WTC11 (cell line): ENCODE measurements around the gene COL9A1. TPM values are rescaled to one million over a fixed set of nuclear protein-coding genes. Genes with fewer than 3 reads are reported as not detected.

Experiments
- ATAC-seq: fragments of 200-7000 bp; cut with Tn5 transposase; 2 replicates; pipeline ENCODE4 v1.10.0; 2021; ENCODE audit warnings: mild to moderate bottlenecking, moderate library complexity
- CTCF ChIA-PET: fragments of 300-600 bp; sonication (Branson Sonifier 250); formaldehyde crosslinking; loops from one replicate; lab custom pipeline; 2021; ENCODE audit warnings: antibody characterized with exemption; lab: Charles Lee
- POLR2A ChIA-PET: fragments of 350-600 bp; sonication (Branson Sonifier 250); formaldehyde crosslinking; loops from one replicate; lab custom pipeline; 2021; ENCODE audit warnings: antibody characterized with exemption; lab: Charles Lee
- DNase-seq: peaks from one replicate; pipeline ENCODE4 v3.0.0; 2021; ENCODE audit warnings: low spot score
- H3K27ac Mint-ChIP-seq: 2 replicates; pipeline ENCODE4 v1.8.0; 2021; ENCODE audit warnings: mixed read lengths
- H3K27me3 Mint-ChIP-seq: 2 replicates; pipeline ENCODE4 v1.8.0; 2021; ENCODE audit warnings: low read depth, mild to moderate bottlenecking, moderate library complexity, mixed read lengths
- H3K36me3 Mint-ChIP-seq: 2 replicates; pipeline ENCODE4 v1.8.0; 2021; ENCODE audit warnings: mixed read lengths
- H3K4me1 Mint-ChIP-seq: 2 replicates; pipeline ENCODE4 v1.8.0; 2022; ENCODE audit warnings: mixed read lengths
- H3K4me3 Mint-ChIP-seq: 2 replicates; pipeline ENCODE4 v1.8.0; 2021; ENCODE audit warnings: mild to moderate bottlenecking, moderate library complexity, mixed read lengths
- H3K9me3 Mint-ChIP-seq: 2 replicates; pipeline ENCODE4 v1.8.0; 2021; ENCODE audit warnings: mixed read lengths
- CBFB ChIP-seq: sonication (generic); formaldehyde crosslinking; IDR thresholded peaks from 2 replicates; pipeline ENCODE4 v1.8.1; 2022; ENCODE audit warnings: mild to moderate bottlenecking, low read depth, missing genetic modification reagents
- ESRRA ChIP-seq: sonication (generic); formaldehyde crosslinking; IDR thresholded peaks from 2 replicates; pipeline ENCODE4 v1.8.1; 2022; ENCODE audit warnings: mild to moderate bottlenecking, missing genetic modification reagents, borderline replicate concordance
- HMGA2 ChIP-seq: fragments of 250-450 bp; sonication (Bioruptor Pico); IDR thresholded peaks from 2 replicates; pipeline ENCODE4 v1.4.0; 2021; ENCODE audit warnings: mild to moderate bottlenecking, moderate library complexity
- JUN ChIP-seq: sonication (generic); formaldehyde crosslinking; IDR thresholded peaks from 2 replicates; pipeline ENCODE4 v1.8.0; 2023; ENCODE audit warnings: mild to moderate bottlenecking, missing genetic modification reagents
- MXD4 ChIP-seq: fragments of 250-450 bp; sonication (Bioruptor Pico); IDR thresholded peaks from 2 replicates; pipeline ENCODE4 v1.8.0; 2021; ENCODE audit warnings: mild to moderate bottlenecking, moderate library complexity, borderline replicate concordance
- NFYB ChIP-seq: sonication (generic); formaldehyde crosslinking; conservative IDR thresholded peaks from 2 replicates; pipeline ENCODE4 v1.8.0; 2022; ENCODE audit warnings: low read depth, missing genetic modification reagents
- NR2C2 ChIP-seq: sonication (generic); formaldehyde crosslinking; IDR thresholded peaks from 2 replicates; pipeline ENCODE4 v1.8.0; 2022; ENCODE audit warnings: mild to moderate bottlenecking, missing genetic modification reagents
- OVOL2 ChIP-seq: fragments of 250-450 bp; sonication (Bioruptor Pico); IDR thresholded peaks from 2 replicates; pipeline ENCODE4 v1.9.0; 2021; ENCODE audit warnings: mild to moderate bottlenecking, borderline replicate concordance
- TCF7 ChIP-seq: sonication (generic); formaldehyde crosslinking; IDR thresholded peaks from 2 replicates; pipeline ENCODE4 v1.8.0; 2022; ENCODE audit warnings: mild to moderate bottlenecking, low read depth, missing genetic modification reagents, moderate library complexity
- ZNF121 ChIP-seq: sonication (generic); formaldehyde crosslinking; IDR thresholded peaks from 2 replicates; pipeline ENCODE4 v1.8.0; 2023; ENCODE audit warnings: missing genetic modification reagents
- ZNF138 ChIP-seq: sonication (generic); formaldehyde crosslinking; conservative IDR thresholded peaks from 2 replicates; pipeline ENCODE4 v1.8.1; 2022; ENCODE audit warnings: mild to moderate bottlenecking, moderate library complexity, missing genetic modification reagents
- ZNF232 ChIP-seq: sonication (generic); formaldehyde crosslinking; IDR thresholded peaks from 2 replicates; pipeline ENCODE4 v1.8.0; 2022; ENCODE audit warnings: mild to moderate bottlenecking, missing genetic modification reagents
- ZNF396 ChIP-seq: fragments of 250-450 bp; sonication (Bioruptor Pico); IDR thresholded peaks from 2 replicates; pipeline ENCODE4 v1.8.0; 2021; ENCODE audit warnings: mild to moderate bottlenecking, moderate library complexity, borderline replicate concordance
- ZNF423 ChIP-seq: fragments of 250-450 bp; sonication (Bioruptor Pico); IDR thresholded peaks from 2 replicates; pipeline ENCODE4 v2.1.2; 2022; ENCODE audit warnings: mild to moderate bottlenecking, moderate library complexity
- total RNA-seq: library from RNA; stranded (reverse); gene quantifications from 3 replicates; pipeline ENCODE4 v1.2.3, GENCODE V29; 2021
- TF ChIP-seq, protein P1 (sequence below): sonication (generic); formaldehyde crosslinking; IDR thresholded peaks from 2 replicates; pipeline ENCODE4 v1.8.0; 2022; ENCODE audit warnings: mild to moderate bottlenecking, missing genetic modification reagents
- TF ChIP-seq, protein P2 (sequence below): sonication (generic); formaldehyde crosslinking; IDR thresholded peaks from 2 replicates; pipeline ENCODE4 v1.8.0; 2022; ENCODE audit warnings: mild to moderate bottlenecking, missing genetic modification reagents
- TF ChIP-seq, protein P3 (sequence below): sonication (generic); formaldehyde crosslinking; IDR thresholded peaks from 2 replicates; pipeline ENCODE4 v1.8.0; 2023; ENCODE audit warnings: mild to moderate bottlenecking, missing genetic modification reagents
- TF ChIP-seq, protein P4 (sequence below): sonication (generic); formaldehyde crosslinking; IDR thresholded peaks from 2 replicates; pipeline ENCODE4 v1.8.0; 2022; ENCODE audit warnings: mild to moderate bottlenecking, missing genetic modification reagents
- TF ChIP-seq, protein P5 (sequence below): fragments of 250-450 bp; sonication (Bioruptor Pico); IDR thresholded peaks from 2 replicates; pipeline ENCODE4 v1.9.0; 2021; ENCODE audit warnings: mild to moderate bottlenecking, borderline replicate concordance
- TF ChIP-seq, protein P6 (sequence below): sonication (generic); formaldehyde crosslinking; IDR thresholded peaks from 2 replicates; pipeline ENCODE4 v1.8.1; 2023; ENCODE audit warnings: mild to moderate bottlenecking, missing genetic modification reagents, moderate library complexity
- TF ChIP-seq, protein P7 (sequence below): sonication (generic); formaldehyde crosslinking; IDR thresholded peaks from 2 replicates; pipeline ENCODE4 v1.8.1; 2023; ENCODE audit warnings: mild to moderate bottlenecking, missing genetic modification reagents
- TF ChIP-seq, protein P8 (sequence below): sonication (generic); formaldehyde crosslinking; IDR thresholded peaks from 2 replicates; pipeline ENCODE4 v1.8.1; 2022; ENCODE audit warnings: missing genetic modification reagents, borderline replicate concordance

The COL9A1 gene
- total RNA-seq, 1 experiment from 2014 or later: 9.0 TPM

DNA sequence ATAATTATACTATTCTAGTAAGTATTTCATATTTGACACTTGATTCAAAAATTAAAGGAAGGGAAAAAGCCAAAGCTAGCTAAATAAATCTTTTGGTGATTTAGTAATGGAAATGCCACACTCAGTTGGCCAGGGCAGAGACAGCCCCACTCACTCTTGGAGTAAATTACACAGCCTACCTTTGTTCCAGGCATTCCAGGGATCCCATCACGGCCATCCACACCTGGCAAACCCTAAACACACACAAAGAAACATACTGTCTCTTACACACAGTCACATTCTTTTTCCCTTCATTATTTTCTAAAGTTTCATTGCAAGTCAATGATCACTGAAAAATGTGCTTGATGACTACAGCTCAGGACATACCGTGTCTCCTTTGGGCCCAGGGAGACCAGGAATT, 48.1 kb downstream of the COL9A1 start:
- no peaks in the 10 kb centered on the region for H3K36me3 Mint-ChIP-seq
- peak overlapping the region; percentile 19; the same call in 1 of the 2 replicates for H3K27ac Mint-ChIP-seq
- H3K4me3 Mint-ChIP-seq: no peak overlapping the region
- H3K27me3 Mint-ChIP-seq: no peaks in the 10 kb centered on the region
- H3K4me1 Mint-ChIP-seq: no peaks in the 10 kb centered on the region; the same call in 1 of the 2 replicates
- ChIA-PET POLR2A (no interaction called here), CTCF (no interaction called here)
- no peaks in the 10 kb centered on the region for H3K9me3 Mint-ChIP-seq
- DNase-seq (no peak), ATAC-seq (no peak)
- no peak for TF ChIP-seq ZNF423
- TF ChIP-seq HMGA2: no peak
- TF ChIP-seq ZNF396 (CRISPR knock-in tag): no peak
- no peak for TF ChIP-seq ZNF121
- TF ChIP-seq, protein P1, sequence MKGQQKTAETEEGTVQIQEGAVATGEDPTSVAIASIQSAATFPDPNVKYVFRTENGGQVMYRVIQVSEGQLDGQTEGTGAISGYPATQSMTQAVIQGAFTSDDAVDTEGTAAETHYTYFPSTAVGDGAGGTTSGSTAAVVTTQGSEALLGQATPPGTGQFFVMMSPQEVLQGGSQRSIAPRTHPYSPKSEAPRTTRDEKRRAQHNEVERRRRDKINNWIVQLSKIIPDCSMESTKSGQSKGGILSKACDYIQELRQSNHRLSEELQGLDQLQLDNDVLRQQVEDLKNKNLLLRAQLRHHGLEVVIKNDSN (CRISPR knock-in tag): no peak
- TF ChIP-seq, protein P2, sequence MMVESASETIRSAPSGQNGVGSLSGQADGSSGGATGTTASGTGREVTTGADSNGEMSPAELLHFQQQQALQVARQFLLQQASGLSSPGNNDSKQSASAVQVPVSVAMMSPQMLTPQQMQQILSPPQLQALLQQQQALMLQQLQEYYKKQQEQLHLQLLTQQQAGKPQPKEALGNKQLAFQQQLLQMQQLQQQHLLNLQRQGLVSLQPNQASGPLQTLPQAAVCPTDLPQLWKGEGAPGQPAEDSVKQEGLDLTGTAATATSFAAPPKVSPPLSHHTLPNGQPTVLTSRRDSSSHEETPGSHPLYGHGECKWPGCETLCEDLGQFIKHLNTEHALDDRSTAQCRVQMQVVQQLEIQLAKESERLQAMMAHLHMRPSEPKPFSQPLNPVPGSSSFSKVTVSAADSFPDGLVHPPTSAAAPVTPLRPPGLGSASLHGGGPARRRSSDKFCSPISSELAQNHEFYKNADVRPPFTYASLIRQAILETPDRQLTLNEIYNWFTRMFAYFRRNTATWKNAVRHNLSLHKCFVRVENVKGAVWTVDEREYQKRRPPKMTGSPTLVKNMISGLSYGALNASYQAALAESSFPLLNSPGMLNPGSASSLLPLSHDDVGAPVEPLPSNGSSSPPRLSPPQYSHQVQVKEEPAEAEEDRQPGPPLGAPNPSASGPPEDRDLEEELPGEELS (CRISPR knock-in tag): no peak
- TF ChIP-seq, protein P3, sequence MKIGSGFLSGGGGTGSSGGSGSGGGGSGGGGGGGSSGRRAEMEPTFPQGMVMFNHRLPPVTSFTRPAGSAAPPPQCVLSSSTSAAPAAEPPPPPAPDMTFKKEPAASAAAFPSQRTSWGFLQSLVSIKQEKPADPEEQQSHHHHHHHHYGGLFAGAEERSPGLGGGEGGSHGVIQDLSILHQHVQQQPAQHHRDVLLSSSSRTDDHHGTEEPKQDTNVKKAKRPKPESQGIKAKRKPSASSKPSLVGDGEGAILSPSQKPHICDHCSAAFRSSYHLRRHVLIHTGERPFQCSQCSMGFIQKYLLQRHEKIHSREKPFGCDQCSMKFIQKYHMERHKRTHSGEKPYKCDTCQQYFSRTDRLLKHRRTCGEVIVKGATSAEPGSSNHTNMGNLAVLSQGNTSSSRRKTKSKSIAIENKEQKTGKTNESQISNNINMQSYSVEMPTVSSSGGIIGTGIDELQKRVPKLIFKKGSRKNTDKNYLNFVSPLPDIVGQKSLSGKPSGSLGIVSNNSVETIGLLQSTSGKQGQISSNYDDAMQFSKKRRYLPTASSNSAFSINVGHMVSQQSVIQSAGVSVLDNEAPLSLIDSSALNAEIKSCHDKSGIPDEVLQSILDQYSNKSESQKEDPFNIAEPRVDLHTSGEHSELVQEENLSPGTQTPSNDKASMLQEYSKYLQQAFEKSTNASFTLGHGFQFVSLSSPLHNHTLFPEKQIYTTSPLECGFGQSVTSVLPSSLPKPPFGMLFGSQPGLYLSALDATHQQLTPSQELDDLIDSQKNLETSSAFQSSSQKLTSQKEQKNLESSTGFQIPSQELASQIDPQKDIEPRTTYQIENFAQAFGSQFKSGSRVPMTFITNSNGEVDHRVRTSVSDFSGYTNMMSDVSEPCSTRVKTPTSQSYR (CRISPR knock-in tag): no peak
- TF ChIP-seq JUN: no peak
- no peak for TF ChIP-seq ZNF232

DNA sequence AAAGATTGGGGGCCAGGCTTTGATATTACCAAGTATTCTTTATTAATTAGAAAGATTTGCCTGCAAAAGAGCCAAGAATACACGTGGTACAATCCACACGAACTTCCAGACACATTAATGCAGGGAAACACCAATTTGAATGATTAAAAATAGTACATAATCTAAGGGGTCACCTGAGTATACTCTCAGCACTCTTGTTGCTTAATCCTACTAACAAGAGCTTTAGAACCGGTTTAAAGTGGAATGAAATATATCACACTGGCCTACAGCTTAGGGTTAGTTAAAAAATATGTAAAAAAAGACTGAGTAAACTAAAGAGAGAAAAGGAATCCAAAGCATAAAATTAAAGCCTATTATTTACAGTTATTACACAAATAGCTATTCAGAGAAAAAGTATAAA, 49.0 kb downstream of the COL9A1 start:
- Mint-ChIP-seq H3K9me3 (no peaks in the 10 kb centered on the region), H3K4me3 (no peak overlapping the region), H3K27ac (no peak overlapping the region), H3K4me1 (no peaks in the 10 kb centered on the region; the same call in 1 of the 2 replicates), H3K27me3 (no peaks in the 10 kb centered on the region), H3K36me3 (no peaks in the 10 kb centered on the region)
- POLR2A ChIA-PET: no interaction called here
- no peak for DNase-seq
- no peak for ATAC-seq
- CTCF ChIA-PET: interaction anchor here (0.7 kb wide), 1 partner anchor 30 kb away, joined by 3 read pairs; no protein-coding TSS in a partner anchor
- TF ChIP-seq, protein P4, sequence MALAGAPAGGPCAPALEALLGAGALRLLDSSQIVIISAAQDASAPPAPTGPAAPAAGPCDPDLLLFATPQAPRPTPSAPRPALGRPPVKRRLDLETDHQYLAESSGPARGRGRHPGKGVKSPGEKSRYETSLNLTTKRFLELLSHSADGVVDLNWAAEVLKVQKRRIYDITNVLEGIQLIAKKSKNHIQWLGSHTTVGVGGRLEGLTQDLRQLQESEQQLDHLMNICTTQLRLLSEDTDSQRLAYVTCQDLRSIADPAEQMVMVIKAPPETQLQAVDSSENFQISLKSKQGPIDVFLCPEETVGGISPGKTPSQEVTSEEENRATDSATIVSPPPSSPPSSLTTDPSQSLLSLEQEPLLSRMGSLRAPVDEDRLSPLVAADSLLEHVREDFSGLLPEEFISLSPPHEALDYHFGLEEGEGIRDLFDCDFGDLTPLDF (CRISPR knock-in tag): no peak
- TF ChIP-seq OVOL2 (CRISPR knock-in tag) (no peak), NR2C2 (no peak), ZNF138 (CRISPR knock-in tag) (no peak), NFYB (no peak), ZNF232 (no peak), CBFB (CRISPR knock-in tag) (no peak), ESRRA (no peak), MXD4 (CRISPR knock-in tag) (no peak), TCF7 (CRISPR knock-in tag) (no peak)
- TF ChIP-seq, protein P5, sequence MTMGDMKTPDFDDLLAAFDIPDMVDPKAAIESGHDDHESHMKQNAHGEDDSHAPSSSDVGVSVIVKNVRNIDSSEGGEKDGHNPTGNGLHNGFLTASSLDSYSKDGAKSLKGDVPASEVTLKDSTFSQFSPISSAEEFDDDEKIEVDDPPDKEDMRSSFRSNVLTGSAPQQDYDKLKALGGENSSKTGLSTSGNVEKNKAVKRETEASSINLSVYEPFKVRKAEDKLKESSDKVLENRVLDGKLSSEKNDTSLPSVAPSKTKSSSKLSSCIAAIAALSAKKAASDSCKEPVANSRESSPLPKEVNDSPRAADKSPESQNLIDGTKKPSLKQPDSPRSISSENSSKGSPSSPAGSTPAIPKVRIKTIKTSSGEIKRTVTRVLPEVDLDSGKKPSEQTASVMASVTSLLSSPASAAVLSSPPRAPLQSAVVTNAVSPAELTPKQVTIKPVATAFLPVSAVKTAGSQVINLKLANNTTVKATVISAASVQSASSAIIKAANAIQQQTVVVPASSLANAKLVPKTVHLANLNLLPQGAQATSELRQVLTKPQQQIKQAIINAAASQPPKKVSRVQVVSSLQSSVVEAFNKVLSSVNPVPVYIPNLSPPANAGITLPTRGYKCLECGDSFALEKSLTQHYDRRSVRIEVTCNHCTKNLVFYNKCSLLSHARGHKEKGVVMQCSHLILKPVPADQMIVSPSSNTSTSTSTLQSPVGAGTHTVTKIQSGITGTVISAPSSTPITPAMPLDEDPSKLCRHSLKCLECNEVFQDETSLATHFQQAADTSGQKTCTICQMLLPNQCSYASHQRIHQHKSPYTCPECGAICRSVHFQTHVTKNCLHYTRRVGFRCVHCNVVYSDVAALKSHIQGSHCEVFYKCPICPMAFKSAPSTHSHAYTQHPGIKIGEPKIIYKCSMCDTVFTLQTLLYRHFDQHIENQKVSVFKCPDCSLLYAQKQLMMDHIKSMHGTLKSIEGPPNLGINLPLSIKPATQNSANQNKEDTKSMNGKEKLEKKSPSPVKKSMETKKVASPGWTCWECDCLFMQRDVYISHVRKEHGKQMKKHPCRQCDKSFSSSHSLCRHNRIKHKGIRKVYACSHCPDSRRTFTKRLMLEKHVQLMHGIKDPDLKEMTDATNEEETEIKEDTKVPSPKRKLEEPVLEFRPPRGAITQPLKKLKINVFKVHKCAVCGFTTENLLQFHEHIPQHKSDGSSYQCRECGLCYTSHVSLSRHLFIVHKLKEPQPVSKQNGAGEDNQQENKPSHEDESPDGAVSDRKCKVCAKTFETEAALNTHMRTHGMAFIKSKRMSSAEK (CRISPR knock-in tag): no peak
- TF ChIP-seq, protein P6, sequence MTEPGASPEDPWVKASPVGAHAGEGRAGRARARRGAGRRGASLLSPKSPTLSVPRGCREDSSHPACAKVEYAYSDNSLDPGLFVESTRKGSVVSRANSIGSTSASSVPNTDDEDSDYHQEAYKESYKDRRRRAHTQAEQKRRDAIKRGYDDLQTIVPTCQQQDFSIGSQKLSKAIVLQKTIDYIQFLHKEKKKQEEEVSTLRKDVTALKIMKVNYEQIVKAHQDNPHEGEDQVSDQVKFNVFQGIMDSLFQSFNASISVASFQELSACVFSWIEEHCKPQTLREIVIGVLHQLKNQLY (CRISPR knock-in tag): no peak
- TF ChIP-seq, protein P7, sequence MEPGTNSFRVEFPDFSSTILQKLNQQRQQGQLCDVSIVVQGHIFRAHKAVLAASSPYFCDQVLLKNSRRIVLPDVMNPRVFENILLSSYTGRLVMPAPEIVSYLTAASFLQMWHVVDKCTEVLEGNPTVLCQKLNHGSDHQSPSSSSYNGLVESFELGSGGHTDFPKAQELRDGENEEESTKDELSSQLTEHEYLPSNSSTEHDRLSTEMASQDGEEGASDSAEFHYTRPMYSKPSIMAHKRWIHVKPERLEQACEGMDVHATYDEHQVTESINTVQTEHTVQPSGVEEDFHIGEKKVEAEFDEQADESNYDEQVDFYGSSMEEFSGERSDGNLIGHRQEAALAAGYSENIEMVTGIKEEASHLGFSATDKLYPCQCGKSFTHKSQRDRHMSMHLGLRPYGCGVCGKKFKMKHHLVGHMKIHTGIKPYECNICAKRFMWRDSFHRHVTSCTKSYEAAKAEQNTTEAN (CRISPR knock-in tag): no peak
- TF ChIP-seq, protein P8, sequence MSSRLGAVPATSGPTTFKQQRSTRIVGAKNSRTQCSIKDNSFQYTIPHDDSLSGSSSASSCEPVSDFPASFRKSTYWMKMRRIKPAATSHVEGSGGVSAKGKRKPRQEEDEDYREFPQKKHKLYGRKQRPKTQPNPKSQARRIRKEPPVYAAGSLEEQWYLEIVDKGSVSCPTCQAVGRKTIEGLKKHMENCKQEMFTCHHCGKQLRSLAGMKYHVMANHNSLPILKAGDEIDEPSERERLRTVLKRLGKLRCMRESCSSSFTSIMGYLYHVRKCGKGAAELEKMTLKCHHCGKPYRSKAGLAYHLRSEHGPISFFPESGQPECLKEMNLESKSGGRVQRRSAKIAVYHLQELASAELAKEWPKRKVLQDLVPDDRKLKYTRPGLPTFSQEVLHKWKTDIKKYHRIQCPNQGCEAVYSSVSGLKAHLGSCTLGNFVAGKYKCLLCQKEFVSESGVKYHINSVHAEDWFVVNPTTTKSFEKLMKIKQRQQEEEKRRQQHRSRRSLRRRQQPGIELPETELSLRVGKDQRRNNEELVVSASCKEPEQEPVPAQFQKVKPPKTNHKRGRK (CRISPR knock-in tag): no peak
